IMR-90 (cell line): ENCODE results near the gene DENND1A. TPM values are rescaled to one million over a fixed set of nuclear protein-coding genes. Genes with fewer than 3 reads are reported as not detected.

ENCODE experiments used
- ATAC-seq: fragments of 200-7000 bp; cut with Tn5 transposase; 2 replicates; pipeline ENCODE4 v1.9.1; 2020; ENCODE audit warnings: low read depth, mild to moderate bottlenecking, moderate library complexity
- BruUV-seq: library from RNA; stranded (reverse); fragments of 400-500 nt; replicated peaks from 2 replicates; lab custom pipeline; 2021; lab: Mats Ljungman, UMichigan
- CTCF ChIA-PET: fragments of 300-600 bp; formaldehyde crosslinking; extraction: SDS; loops from one replicate; lab custom pipeline; 2021; ENCODE audit warnings: antibody characterized with exemption; lab: Yijun Ruan, JAX
- POLR2A ChIA-PET: fragments of 300-600 bp; sonication (Branson Sonifier 250); formaldehyde crosslinking; loops from one replicate; lab custom pipeline; 2022; ENCODE audit warnings: antibody characterized with exemption; ENCODE audit not compliant: unreplicated experiment; lab: Charles Lee
- DNase-seq: peaks from one replicate; pipeline ENCODE4 v3.0.0; 2013
- H2AFZ ChIP-seq: replicated peaks from 2 replicates; pipeline ENCODE3; 2013; ENCODE audit warnings: low read length, mild to moderate bottlenecking; ENCODE audit not compliant: poor library complexity
- H2AK5ac ChIP-seq: 2 replicates; pipeline ENCODE4 v1.6.1; 2013; ENCODE audit warnings: low read depth, low read length, inconsistent platforms
- H2AK9ac ChIP-seq: replicated peaks from 2 replicates; pipeline ENCODE3; 2013; ENCODE audit warnings: mild to moderate bottlenecking, low read depth, low read length, moderate library complexity; ENCODE audit not compliant: poor library complexity
- H2BK120ac ChIP-seq: 2 replicates; pipeline ENCODE4 v1.6.1; 2013; ENCODE audit warnings: low read depth, low read length, inconsistent platforms
- H2BK15ac ChIP-seq: 3 replicates; pipeline ENCODE4 v1.6.1; 2013; ENCODE audit warnings: low read depth, low read length, inconsistent platforms
- H2BK20ac ChIP-seq: 2 replicates; pipeline ENCODE4 v1.6.1; 2013; ENCODE audit warnings: low read depth, mild to moderate bottlenecking, inconsistent platforms, low read length, moderate library complexity
- H2BK5ac ChIP-seq: 2 replicates; pipeline ENCODE4 v1.6.1; 2013; ENCODE audit warnings: mild to moderate bottlenecking, low read depth, low read length, inconsistent platforms; ENCODE audit not compliant: poor library complexity, severe bottlenecking
- H3K14ac ChIP-seq: replicated peaks from 2 replicates; pipeline ENCODE4 v1.6.1; 2013; ENCODE audit warnings: low read depth, low read length, inconsistent platforms
- H3K18ac ChIP-seq: 2 replicates; pipeline ENCODE4 v1.6.1; 2013; ENCODE audit warnings: low read depth, low read length, control low read depth
- H3K23ac ChIP-seq: 2 replicates; pipeline ENCODE4 v1.6.1; 2013; ENCODE audit warnings: low read depth, low read length, inconsistent platforms
- H3K27ac ChIP-seq: 2 replicates; pipeline ENCODE4 v1.5.1; 2013; ENCODE audit warnings: mild to moderate bottlenecking, control low read depth, low read length; ENCODE audit not compliant: insufficient read depth
- H3K27me3 ChIP-seq: 2 replicates; pipeline ENCODE4 v1.6.1; 2013; ENCODE audit warnings: low read length; ENCODE audit not compliant: control insufficient read depth, insufficient read depth
- H3K36me3 ChIP-seq: 2 replicates; pipeline ENCODE4 v1.6.1; 2013; ENCODE audit warnings: low read length, mixed read lengths; ENCODE audit not compliant: control insufficient read depth, insufficient read depth
- H3K4ac ChIP-seq: 2 replicates; pipeline ENCODE4 v1.6.1; 2013; ENCODE audit warnings: low read depth, low read length, inconsistent platforms
- H3K4me1 ChIP-seq: 2 replicates; pipeline ENCODE4 v1.6.1; 2013; ENCODE audit warnings: low read length, mixed read lengths; ENCODE audit not compliant: control insufficient read depth, insufficient read depth
- H3K4me2 ChIP-seq: 2 replicates; pipeline ENCODE4 v1.6.1; 2013; ENCODE audit warnings: low read depth, mild to moderate bottlenecking, control low read depth, low read length, moderate library complexity
- H3K4me3 ChIP-seq: 2 replicates; pipeline ENCODE4 v1.5.1; 2013; ENCODE audit warnings: low read depth, mild to moderate bottlenecking, control low read depth, low read length, moderate library complexity; ENCODE audit not compliant: insufficient read depth
- H3K56ac ChIP-seq: 2 replicates; pipeline ENCODE4 v1.6.1; 2013; ENCODE audit warnings: low read length, inconsistent platforms; ENCODE audit not compliant: insufficient read depth; ENCODE audit errors: extremely low read depth
- H3K79me1 ChIP-seq, 2 experiments: 2 replicates each; pipeline ENCODE4 v1.6.1; 2013; ENCODE audit warnings: low read length in 2 of 2, inconsistent platforms in 1 of 2, low read depth in 1 of 2
- H3K9ac ChIP-seq: 2 replicates; pipeline ENCODE4 v1.6.1; 2013; ENCODE audit warnings: low read depth, low read length, control low read depth
- H3K9me1 ChIP-seq: 2 replicates; pipeline ENCODE4 v1.6.1; 2013; ENCODE audit warnings: low read length, inconsistent platforms; ENCODE audit not compliant: insufficient read depth
- H3K9me3 ChIP-seq: 2 replicates; pipeline ENCODE4 v1.6.1; 2013; ENCODE audit warnings: low read length; ENCODE audit not compliant: control insufficient read depth, insufficient read depth
- H4K20me1 ChIP-seq: 2 replicates; pipeline ENCODE4 v1.6.1; 2013; ENCODE audit warnings: low read length, inconsistent platforms; ENCODE audit not compliant: insufficient read depth
- H4K5ac ChIP-seq: 2 replicates; pipeline ENCODE4 v1.6.1; 2013; ENCODE audit warnings: mild to moderate bottlenecking, low read depth, low read length, control low read depth
- H4K8ac ChIP-seq, 2 experiments: 2 replicates each; pipeline ENCODE4 v1.6.1; 2013; ENCODE audit warnings: low read depth in 2 of 2, low read length in 2 of 2, control low read depth in 1 of 2, inconsistent platforms in 1 of 2
- H4K91ac ChIP-seq: 2 replicates; pipeline ENCODE4 v1.6.1; 2013; ENCODE audit warnings: low read depth, low read length, inconsistent platforms; ENCODE audit not compliant: insufficient read depth
- BHLHE40 ChIP-seq: fragments of 150-350 bp; IDR thresholded peaks from 2 replicates; pipeline ENCODE4 v1.6.1; 2016; ENCODE audit warnings: mild to moderate bottlenecking, low read depth, low read length
- CEBPB ChIP-seq: IDR thresholded peaks from 2 replicates; pipeline ENCODE4 v1.6.1; 2012; ENCODE audit warnings: low read depth, low read length, improper control_type of control experiment
- CHD1 ChIP-seq: IDR thresholded peaks from 2 replicates; pipeline ENCODE4 v1.6.1; 2012; ENCODE audit warnings: low read depth, low read length, improper control_type of control experiment
- FOS ChIP-seq: fragments of 150-350 bp; IDR thresholded peaks from 2 replicates; pipeline ENCODE4 v1.6.1; 2016; ENCODE audit warnings: low read depth, low read length
- MAFK ChIP-seq: IDR thresholded peaks from 2 replicates; pipeline ENCODE4 v1.6.1; 2012; ENCODE audit warnings: low read depth, low read length, improper control_type of control experiment
- MAZ ChIP-seq: IDR thresholded peaks from 2 replicates; pipeline ENCODE4 v1.6.1; 2012; ENCODE audit warnings: low read depth, mild to moderate bottlenecking, low read length, improper control_type of control experiment, moderate library complexity, borderline replicate concordance
- MXI1 ChIP-seq: IDR thresholded peaks from 2 replicates; pipeline ENCODE4 v1.6.1; 2012; ENCODE audit warnings: low read depth, mild to moderate bottlenecking, low read length, moderate library complexity, borderline replicate concordance
- NFE2L2 ChIP-seq: fragments of 150-350 bp; IDR thresholded peaks from 2 replicates; pipeline ENCODE4 v1.6.1; 2016; ENCODE audit warnings: low read depth, mild to moderate bottlenecking, low read length
- POLR2A ChIP-seq: IDR thresholded peaks from 2 replicates; pipeline ENCODE4 v1.6.1; 2012; ENCODE audit warnings: mild to moderate bottlenecking, low read depth, low read length
- RCOR1 ChIP-seq: IDR thresholded peaks from 2 replicates; pipeline ENCODE4 v1.6.1; 2012; ENCODE audit warnings: mild to moderate bottlenecking, low read length, improper control_type of control experiment; ENCODE audit not compliant: insufficient replicate concordance
- RFX5 ChIP-seq: IDR thresholded peaks from 2 replicates; pipeline ENCODE4 v1.8.0; 2012; ENCODE audit warnings: low read depth, mild to moderate bottlenecking, low read length, moderate library complexity
- SMC3 ChIP-seq: fragments of 150-350 bp; IDR thresholded peaks from 2 replicates; pipeline ENCODE4 v1.6.1; 2016; ENCODE audit warnings: low read depth, mild to moderate bottlenecking, antibody characterized with exemption, low read length, moderate library complexity
- WGBS, 2 experiments: methylation state at CpG; one replicate each; pipeline versions ENCODE4 v1.1.5 to v1.1.7; 2013; ENCODE audit warnings: missing lambda C conversion rate in 2 of 2; ENCODE audit not compliant: insufficient read length in 1 of 2; ENCODE audit errors: extremely low coverage in 2 of 2; 5-methylcytosine and 5-hydroxymethylcytosine counted together
- dilution Hi-C: fragments of 300-500 bp; cut with HindIII; formaldehyde crosslinking; loops from one replicate; pipeline ENCODE4 v1.14.3; 2018; ENCODE audit warnings: low sequenced_read_pairs; ENCODE audit not compliant: unreplicated experiment
- in situ Hi-C: fragments of 300-500 bp; cut with MboI; formaldehyde crosslinking; loops from 3 replicates; pipeline ENCODE4 v1.14.3; 2019; ENCODE audit warnings: low sequenced_read_pairs, inconsistent platforms, mixed read lengths
- intact Hi-C: fragments of 100-400 bp; cut with micrococcal nuclease; formaldehyde crosslinking; loops from 2 replicates; pipeline ENCODE4 v1.10.0; 2022
- polyA plus RNA-seq, 3 experiments: library from polyadenylated mRNA; depleted of rRNA; stranded (reverse); fragments of >200 nt; gene quantifications; 2 replicates each; pipeline ENCODE4 v1.2.3, GENCODE V29; 2012; ENCODE audit warnings: low replicate concordance in 1 of 3
- total RNA-seq: library from RNA; depleted of rRNA; stranded (reverse); fragments of >200 nt; gene quantifications from 2 replicates; pipeline ENCODE4 v1.2.3, GENCODE V29; 2012
- TF ChIP-seq, protein P1 (sequence below): fragments of 150-350 bp; IDR thresholded peaks from 2 replicates; pipeline ENCODE4 v1.6.1; 2017; ENCODE audit warnings: mild to moderate bottlenecking, antibody characterized with exemption, low read length, low read depth
- TF ChIP-seq, protein P2 (sequence below): conservative IDR thresholded peaks from 2 replicates; pipeline ENCODE4 v1.5.1; 2012; ENCODE audit warnings: mild to moderate bottlenecking, low read depth, low read length, improper control_type of control experiment
- TF ChIP-seq, protein P3 (sequence below): fragments of 150-350 bp; IDR thresholded peaks from 2 replicates; pipeline ENCODE4 v1.6.1; 2016; ENCODE audit warnings: low read depth, mild to moderate bottlenecking, low read length, moderate library complexity, borderline replicate concordance

The DENND1A gene
- total and polyA plus RNA-seq, 2 of the 4 experiments (the other 2 are of a cell fraction): 21.4 to 27.6 TPM

DNA sequence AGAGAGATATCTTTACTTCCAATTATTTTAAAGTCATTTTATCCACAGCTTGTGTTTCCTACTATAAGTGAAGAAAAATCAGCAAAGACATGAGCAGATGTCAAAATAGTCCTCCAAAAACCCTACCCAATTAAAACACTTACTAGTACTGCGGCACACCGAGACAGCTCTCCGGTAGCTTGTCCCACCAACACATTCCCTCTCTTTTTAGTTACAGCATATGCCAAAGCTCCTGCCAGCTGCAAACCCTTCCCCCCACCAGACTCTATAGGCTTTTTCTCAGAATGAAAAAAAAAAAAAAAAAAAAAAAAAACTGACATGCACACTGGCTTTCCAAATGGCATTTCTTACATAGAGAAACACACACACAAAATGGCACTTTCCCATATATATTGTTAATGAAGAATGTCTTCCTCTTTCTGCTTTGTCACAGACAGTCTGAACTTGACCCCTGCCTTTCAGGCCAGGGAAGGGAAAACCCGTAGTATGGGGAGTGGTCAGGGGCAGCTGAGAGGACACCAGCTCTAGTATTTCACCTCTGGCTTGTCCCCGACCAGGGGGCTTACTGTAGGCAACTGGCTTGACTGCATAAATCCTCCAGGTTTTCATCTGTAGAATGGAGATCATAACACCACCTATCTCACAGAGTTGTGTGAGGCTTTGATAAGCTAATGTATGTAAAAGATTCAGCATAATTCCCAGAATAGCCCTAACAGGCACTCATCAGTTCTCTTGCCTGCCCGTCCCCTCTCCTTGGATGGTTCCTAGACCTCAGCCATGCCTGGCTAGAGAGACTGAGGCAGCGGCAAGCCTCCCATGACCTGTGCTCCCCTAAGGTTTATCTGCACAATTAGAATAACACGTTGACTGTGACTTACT is 340.3 kb downstream of the DENND1A start:
- no peak overlapping the region for H3K14ac ChIP-seq
- in situ Hi-C loops: no loop called here
- no peak for TF ChIP-seq CEBPB
- no peak for TF ChIP-seq MXI1
- no peak for TF ChIP-seq MAZ
- TF ChIP-seq RFX5: no peak
- TF ChIP-seq CHD1: no peak
- no peak for TF ChIP-seq NFE2L2
- no peak for TF ChIP-seq BHLHE40
- TF ChIP-seq, protein P1, sequence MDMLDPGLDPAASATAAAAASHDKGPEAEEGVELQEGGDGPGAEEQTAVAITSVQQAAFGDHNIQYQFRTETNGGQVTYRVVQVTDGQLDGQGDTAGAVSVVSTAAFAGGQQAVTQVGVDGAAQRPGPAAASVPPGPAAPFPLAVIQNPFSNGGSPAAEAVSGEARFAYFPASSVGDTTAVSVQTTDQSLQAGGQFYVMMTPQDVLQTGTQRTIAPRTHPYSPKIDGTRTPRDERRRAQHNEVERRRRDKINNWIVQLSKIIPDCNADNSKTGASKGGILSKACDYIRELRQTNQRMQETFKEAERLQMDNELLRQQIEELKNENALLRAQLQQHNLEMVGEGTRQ: no peak
- no peak for TF ChIP-seq MAFK
- TF ChIP-seq, protein P2, sequence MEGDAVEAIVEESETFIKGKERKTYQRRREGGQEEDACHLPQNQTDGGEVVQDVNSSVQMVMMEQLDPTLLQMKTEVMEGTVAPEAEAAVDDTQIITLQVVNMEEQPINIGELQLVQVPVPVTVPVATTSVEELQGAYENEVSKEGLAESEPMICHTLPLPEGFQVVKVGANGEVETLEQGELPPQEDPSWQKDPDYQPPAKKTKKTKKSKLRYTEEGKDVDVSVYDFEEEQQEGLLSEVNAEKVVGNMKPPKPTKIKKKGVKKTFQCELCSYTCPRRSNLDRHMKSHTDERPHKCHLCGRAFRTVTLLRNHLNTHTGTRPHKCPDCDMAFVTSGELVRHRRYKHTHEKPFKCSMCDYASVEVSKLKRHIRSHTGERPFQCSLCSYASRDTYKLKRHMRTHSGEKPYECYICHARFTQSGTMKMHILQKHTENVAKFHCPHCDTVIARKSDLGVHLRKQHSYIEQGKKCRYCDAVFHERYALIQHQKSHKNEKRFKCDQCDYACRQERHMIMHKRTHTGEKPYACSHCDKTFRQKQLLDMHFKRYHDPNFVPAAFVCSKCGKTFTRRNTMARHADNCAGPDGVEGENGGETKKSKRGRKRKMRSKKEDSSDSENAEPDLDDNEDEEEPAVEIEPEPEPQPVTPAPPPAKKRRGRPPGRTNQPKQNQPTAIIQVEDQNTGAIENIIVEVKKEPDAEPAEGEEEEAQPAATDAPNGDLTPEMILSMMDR: no peak
- TF ChIP-seq, protein P3, sequence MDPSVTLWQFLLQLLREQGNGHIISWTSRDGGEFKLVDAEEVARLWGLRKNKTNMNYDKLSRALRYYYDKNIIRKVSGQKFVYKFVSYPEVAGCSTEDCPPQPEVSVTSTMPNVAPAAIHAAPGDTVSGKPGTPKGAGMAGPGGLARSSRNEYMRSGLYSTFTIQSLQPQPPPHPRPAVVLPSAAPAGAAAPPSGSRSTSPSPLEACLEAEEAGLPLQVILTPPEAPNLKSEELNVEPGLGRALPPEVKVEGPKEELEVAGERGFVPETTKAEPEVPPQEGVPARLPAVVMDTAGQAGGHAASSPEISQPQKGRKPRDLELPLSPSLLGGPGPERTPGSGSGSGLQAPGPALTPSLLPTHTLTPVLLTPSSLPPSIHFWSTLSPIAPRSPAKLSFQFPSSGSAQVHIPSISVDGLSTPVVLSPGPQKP: no peak
- TF ChIP-seq RCOR1: no peak
- TF ChIP-seq FOS: no peak
- TF ChIP-seq SMC3: no peak
- no peak for TF ChIP-seq POLR2A

More for the DNA sequence above, 340.3 kb downstream of the DENND1A start:
- Histone ChIP-seq H4K20me1 (no peaks in the 10 kb centered on the region), H2BK5ac (no peak overlapping the region), H2BK20ac (no peak overlapping the region), H3K4me2 (no peak overlapping the region), H3K9me1 (no peaks in the 10 kb centered on the region; the same call in 1 of the 2 replicates), H3K79me1 (no peaks in the 10 kb centered on the region), H3K4me3 (no peak overlapping the region), H3K27ac (no peak overlapping the region), H3K9me3 (peaks cover 4% of the 10 kb centered on the region; the same call in 1 of the 2 replicates), H3K56ac (no peak overlapping the region), H3K4me1 (no peaks in the 10 kb centered on the region), H2AFZ (no peak overlapping the region), H3K23ac (no peak overlapping the region), H3K27me3 (no peaks in the 10 kb centered on the region), H3K4ac (no peak overlapping the region), H2AK9ac (no peak overlapping the region), H4K5ac (no peak overlapping the region), H3K18ac (no peak overlapping the region), H2AK5ac (no peak overlapping the region), H4K8ac (no peak overlapping the region), H2BK120ac (no peak overlapping the region), H2BK15ac (no peak overlapping the region), H4K91ac (no peak overlapping the region), H3K9ac (no peak overlapping the region), H3K36me3 (no peaks in the 10 kb centered on the region)
- BruUV-seq: no TSS peak
- intact Hi-C loops (no loop called here), dilution Hi-C loops (no loop called here)
- DNase-seq: no peak
- POLR2A ChIA-PET: no interaction called here
- CTCF ChIA-PET: no interaction called here
- no peak for ATAC-seq
- no CpG with 5 or more reads among the region's 8 CpGs for WGBS, 2 experiments
